Naive B cell (primary cell): ENCODE results near the gene FAM43B. TPM values are rescaled to one million over a fixed set of nuclear protein-coding genes. Genes with fewer than 3 reads are reported as not detected.
"Not testable (repeated sequence)": the region's sequence is repeated elsewhere in the genome, so short reads cannot be mapped to it uniquely, and the experiment has no call there.

Experiments used
- ATAC-seq, 2 donors: fragments of 150-1000 bp; cut with Tn5 transposase; 2 replicates each; pipeline ENCODE4 v1.10.0; 2021; ENCODE audit warnings: low read depth in 2 of 2, mild to moderate bottlenecking in 2 of 2, moderate library complexity in 2 of 2
- DNase-seq: peaks from one replicate; pipeline ENCODE4 v3.0.0; 2022
- H3K27ac Mint-ChIP-seq, 6 donors: one replicate each; pipeline ENCODE4 v1.8.0; 2020 to 2022; ENCODE audit warnings: mild to moderate bottlenecking in 6 of 6, mixed read lengths in 6 of 6, moderate library complexity in 5 of 6, inconsistent platforms in 2 of 6
- H3K27me3 Mint-ChIP-seq, 3 donors: one replicate each; pipeline ENCODE4 v1.8.0; 2021 to 2022; ENCODE audit warnings: mixed read lengths in 3 of 3, mild to moderate bottlenecking in 1 of 3
- H3K36me3 Mint-ChIP-seq, 2 donors: one replicate each; pipeline ENCODE4 v1.8.0; 2020 to 2022; ENCODE audit warnings: mixed read lengths in 2 of 2, inconsistent platforms in 1 of 2, mild to moderate bottlenecking in 1 of 2
- H3K4me1 Mint-ChIP-seq, 3 donors: one replicate each; pipeline ENCODE4 v1.8.0; 2020 to 2022; ENCODE audit warnings: mixed read lengths in 3 of 3, inconsistent platforms in 1 of 3, mild to moderate bottlenecking in 1 of 3, moderate library complexity in 1 of 3
- H3K4me3 Mint-ChIP-seq, 8 donors: one replicate each; pipeline ENCODE4 v1.8.0; 2020 to 2022; ENCODE audit warnings: mild to moderate bottlenecking in 8 of 8, mixed read lengths in 8 of 8, moderate library complexity in 8 of 8, inconsistent platforms in 2 of 8
- H3K9me3 Mint-ChIP-seq, 7 donors: one replicate each; pipeline ENCODE4 v1.8.0; 2020 to 2022; ENCODE audit warnings: mixed read lengths in 7 of 7, mild to moderate bottlenecking in 5 of 7, inconsistent platforms in 2 of 7, moderate library complexity in 1 of 7
- polyA plus RNA-seq, 6 donors: library from polyadenylated mRNA; unstranded; fragments of 300-500 nt; fragmentation: Illumina TruSeq; gene quantifications; one replicate each; pipeline ENCODE4 v1.2.3, GENCODE V29; 2021; ENCODE audit warnings: low read depth in 6 of 6

The FAM43B gene, protein sequence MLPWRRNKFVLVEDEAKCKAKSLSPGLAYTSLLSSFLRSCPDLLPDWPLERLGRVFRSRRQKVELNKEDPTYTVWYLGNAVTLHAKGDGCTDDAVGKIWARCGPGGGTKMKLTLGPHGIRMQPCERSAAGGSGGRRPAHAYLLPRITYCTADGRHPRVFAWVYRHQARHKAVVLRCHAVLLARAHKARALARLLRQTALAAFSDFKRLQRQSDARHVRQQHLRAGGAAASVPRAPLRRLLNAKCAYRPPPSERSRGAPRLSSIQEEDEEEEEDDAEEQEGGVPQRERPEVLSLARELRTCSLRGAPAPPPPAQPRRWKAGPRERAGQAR
- polyA plus RNA-seq = not detected

GRCh38 chr1:20551945-20552727, at the start of gene FAM43B:
Gene FAM43B, plus strand, starts transcription at chr1:20552573. Its CDS starts 401 bp downstream, at chr1:20552974.
- Mint-ChIP-seq H3K4me1 (peaks cover 0 to 9% (median 7%) of the 10 kb centered on the region in 3 donors), H3K27ac (no peak within 1 kb of the TSS), H3K4me3 (peak within 1 kb of the TSS in 1 of 8 donors; percentile 40), H3K9me3 (peaks cover 0 to 4% (median 0%) of the 10 kb centered on the region in 7 donors), H3K27me3 (peaks cover 32 to 36% (median 32%) of the 10 kb centered on the region in 3 donors), H3K36me3 (no peaks in the 10 kb centered on the region)
- no peak for ATAC-seq
- no peak for DNase-seq

DNA sequence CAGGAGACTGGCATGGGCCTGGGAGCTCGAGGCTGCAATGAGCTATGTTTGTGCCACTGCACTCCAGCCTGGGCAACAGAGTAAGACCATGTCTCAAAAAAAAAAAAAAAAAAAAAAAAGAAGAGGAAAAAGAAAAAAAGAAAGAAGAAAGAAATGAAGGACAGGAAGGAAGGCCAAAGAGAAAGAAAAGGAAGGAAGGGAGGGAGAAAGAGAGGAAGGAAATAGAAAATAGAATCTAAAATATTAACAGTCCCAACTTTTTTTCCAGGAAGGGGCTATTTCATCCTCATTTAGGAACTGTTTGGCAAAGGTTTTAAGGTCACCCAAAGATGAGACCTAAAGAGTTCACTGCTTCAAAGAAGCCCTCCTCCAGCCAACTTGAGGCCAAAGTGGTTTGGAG, 46.9 kb upstream of the FAM43B start:
- Mint-ChIP-seq H3K4me1 (peaks cover 13 to 28% (median 25%) of the 10 kb centered on the region in 3 donors), H3K36me3 (peaks cover 5 to 7% of the 10 kb centered on the region in 2 donors), H3K27ac (peak overlapping the region in 1 of 6 donors; percentile 58), H3K9me3 (no peaks in the 10 kb centered on the region), H3K27me3 (no peaks in the 10 kb centered on the region), H3K4me3 (peak overlapping the region in 3 of 8 donors; percentile 40 to 88 (median 65))
- ATAC-seq (no peak), DNase-seq (no peak)

GRCh38 chr1:20507248-20507563, 45.2 kb upstream of the FAM43B start:
- Mint-ChIP-seq H3K27ac (peak overlapping the region; percentile 91 to 98 (median 96)), H3K4me3 (peak overlapping the region; percentile 81 to 96 (median 92)), H3K27me3 (peaks cover 0 to 8% (median 6%) of the 10 kb centered on the region in 3 donors), H3K36me3 (peaks cover 0 to 7% of the 10 kb centered on the region in 2 donors), H3K9me3 (no peaks in the 10 kb centered on the region), H3K4me1 (peaks cover 13 to 28% (median 25%) of the 10 kb centered on the region in 3 donors)
- no peak for DNase-seq
- ATAC-seq = peak; percentile 35 to 40

GRCh38 chr1:20507564-20508410, 44.6 kb upstream of the FAM43B start, which contains the start of gene MUL1:
Gene MUL1, minus strand, starts transcription at chr1:20508151. Its CDS starts 127 bp downstream, at chr1:20508024.
- H3K4me3 Mint-ChIP-seq = peak within 1 kb of the TSS; percentile 81 to 96 (median 92)
- H3K27ac Mint-ChIP-seq = peak within 1 kb of the TSS; percentile 91 to 98 (median 96)
- H3K4me1 Mint-ChIP-seq = peaks cover 13 to 28% (median 25%) of the 10 kb centered on the region in 3 donors
- DNase-seq = peak; percentile 91
- H3K27me3 Mint-ChIP-seq = peaks cover 0 to 11% (median 9%) of the 10 kb centered on the region in 3 donors
- peak; percentile 97 for ATAC-seq
- peaks cover 0 to 7% of the 10 kb centered on the region in 2 donors for H3K36me3 Mint-ChIP-seq
- no peaks in the 10 kb centered on the region for H3K9me3 Mint-ChIP-seq

DNA sequence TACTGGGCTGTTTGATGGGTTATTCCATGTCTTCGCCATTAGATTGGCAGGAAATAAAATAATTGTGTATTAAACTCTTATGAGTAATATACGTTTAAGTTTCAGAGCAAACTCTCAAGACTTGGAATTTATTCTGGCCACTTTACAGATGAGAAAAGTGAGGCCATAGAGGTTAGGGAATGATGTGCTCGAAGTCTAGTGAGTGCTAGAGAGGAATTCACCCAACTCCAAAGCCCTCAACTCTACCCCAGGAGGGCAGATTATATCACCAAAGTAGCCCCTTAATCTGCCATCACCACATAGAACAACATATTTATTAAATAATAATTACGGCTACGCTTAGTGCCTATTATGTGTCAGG, 44.0 kb upstream of the FAM43B start:
- Mint-ChIP-seq H3K9me3 (no peaks in the 10 kb centered on the region), H3K27ac (peak overlapping the region; percentile 91 to 98 (median 96)), H3K36me3 (peaks cover 0 to 7% of the 10 kb centered on the region in 2 donors), H3K4me1 (peaks cover 13 to 28% (median 25%) of the 10 kb centered on the region in 3 donors), H3K4me3 (peak overlapping the region; percentile 81 to 96 (median 92)), H3K27me3 (peaks cover 0 to 17% (median 15%) of the 10 kb centered on the region in 3 donors)
- no peak for ATAC-seq
- no peak for DNase-seq

DNA sequence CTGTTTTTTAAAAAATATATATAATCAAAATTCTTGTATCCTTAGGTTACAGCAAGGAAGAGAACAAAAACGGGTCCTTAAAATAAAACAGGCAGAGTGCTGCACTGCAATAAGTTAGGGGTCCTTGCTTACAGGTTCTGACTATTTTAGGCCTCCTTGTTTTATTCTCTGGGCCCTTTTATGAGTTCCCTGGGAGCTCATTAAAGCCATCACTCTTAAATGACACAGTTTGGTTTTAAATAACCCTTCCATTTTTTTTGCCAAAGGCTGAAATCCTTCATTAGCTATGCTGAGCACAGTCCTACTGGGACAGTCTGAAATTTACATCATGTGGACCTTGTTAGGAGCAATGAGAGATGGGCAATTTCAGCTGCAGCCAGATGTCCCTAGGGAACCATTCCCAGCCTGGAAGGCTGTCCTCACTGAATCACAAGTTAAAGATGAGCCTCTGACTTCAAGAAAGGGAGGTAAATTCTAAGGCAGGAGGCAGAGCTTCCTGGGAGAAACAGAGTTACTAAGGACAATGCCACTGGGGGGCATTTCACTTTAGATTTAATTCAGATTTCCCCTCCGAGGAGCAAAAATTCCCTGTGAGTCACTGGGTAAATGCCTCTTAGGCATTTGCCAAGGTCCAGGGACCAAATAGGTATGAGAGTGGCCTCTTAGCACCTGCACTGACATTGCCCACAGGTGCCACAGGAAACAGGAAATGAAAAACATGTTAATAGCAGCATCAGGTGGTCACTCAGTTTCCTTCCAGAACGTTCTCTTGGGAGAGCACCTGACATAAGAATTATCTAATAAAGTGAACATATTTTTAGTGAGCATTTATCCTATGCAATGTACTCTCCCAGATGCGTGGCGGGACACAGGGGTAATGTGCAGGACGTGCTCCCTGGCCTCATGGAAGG, 40.6 kb upstream of the FAM43B start:
- Mint-ChIP-seq H3K4me3 (peak overlapping the region in 1 of 8 donors; percentile 24), H3K36me3 (no peaks in the 10 kb centered on the region), H3K27ac (no peak overlapping the region), H3K27me3 (peaks cover 9 to 37% (median 20%) of the 10 kb centered on the region in 3 donors), H3K9me3 (no peaks in the 10 kb centered on the region), H3K4me1 (peaks cover 7 to 12% (median 9%) of the 10 kb centered on the region in 3 donors)
- ATAC-seq (no peak), DNase-seq (no peak)

- not testable (repeated sequence) for H3K27ac Mint-ChIP-seq, ATAC-seq, H3K4me1 Mint-ChIP-seq, DNase-seq, H3K36me3 Mint-ChIP-seq, H3K9me3 Mint-ChIP-seq
- Mint-ChIP-seq H3K27me3 (peaks cover 25 to 67% (median 26%) of the 10 kb centered on the region in 3 donors), H3K4me3 (peak overlapping the region in 1 of 8 donors; percentile 41)
Observed at GRCh38 chr1:20519609-20520262, 32.6 kb upstream of the FAM43B start.

- ATAC-seq (peak; percentile 30 to 49), DNase-seq (peak; percentile 47)
- H3K27me3 Mint-ChIP-seq = peaks cover 32 to 62% (median 35%) of the 10 kb centered on the region in 3 donors
- H3K9me3 Mint-ChIP-seq = no peaks in the 10 kb centered on the region
- H3K4me3 Mint-ChIP-seq = peak overlapping the region in 1 of 8 donors; percentile 22
- H3K27ac Mint-ChIP-seq = peak overlapping the region in 1 of 6 donors; percentile 44
- H3K4me1 Mint-ChIP-seq = peaks cover 0 to 6% (median 4%) of the 10 kb centered on the region in 3 donors
- no peaks in the 10 kb centered on the region for H3K36me3 Mint-ChIP-seq
Observed at GRCh38 chr1:20521960-20522861, 30.2 kb upstream of the FAM43B start.

- no peaks in the 10 kb centered on the region for H3K36me3 Mint-ChIP-seq
- H3K27ac Mint-ChIP-seq = no peak overlapping the region
- H3K4me1 Mint-ChIP-seq = peaks cover 0 to 6% (median 4%) of the 10 kb centered on the region in 3 donors
- ATAC-seq (no peak), DNase-seq (no peak)
- no peaks in the 10 kb centered on the region for H3K9me3 Mint-ChIP-seq
- no peak overlapping the region for H3K4me3 Mint-ChIP-seq
- peaks cover 50 to 74% (median 67%) of the 10 kb centered on the region in 3 donors for H3K27me3 Mint-ChIP-seq
Observed at GRCh38 chr1:20526267-20526666, 26.1 kb upstream of the FAM43B start.

DNA sequence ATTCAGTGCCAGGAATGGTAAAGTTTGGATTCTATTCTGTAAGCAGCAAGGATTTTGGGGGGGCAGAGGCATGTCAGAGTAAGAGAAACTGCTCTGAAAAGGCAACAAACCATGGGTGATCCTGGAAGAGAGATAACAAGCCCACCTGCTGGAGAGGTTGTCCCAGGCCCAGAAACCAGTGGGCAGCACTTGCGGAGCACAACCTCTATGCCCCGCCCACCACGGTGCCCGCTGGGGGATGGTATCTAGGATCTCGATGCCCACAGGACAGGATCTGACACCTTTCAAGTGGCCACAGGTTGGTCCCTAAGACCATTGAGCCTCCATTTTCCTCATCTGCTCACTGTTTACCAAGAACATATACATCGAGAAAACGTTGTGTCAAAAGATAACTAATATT, 24.2 kb upstream of the FAM43B start:
- ATAC-seq = no peak

GRCh38 chr1:20530306-20530705, 22.1 kb upstream of the FAM43B start:
- no peak for DNase-seq
- Mint-ChIP-seq H3K9me3 (peaks cover 0 to 2% (median 0%) of the 10 kb centered on the region in 7 donors), H3K4me3 (no peak overlapping the region), H3K36me3 (no peaks in the 10 kb centered on the region), H3K27ac (no peak overlapping the region), H3K27me3 (peaks cover 63 to 83% (median 79%) of the 10 kb centered on the region in 3 donors), H3K4me1 (no peaks in the 10 kb centered on the region)
- no peak for ATAC-seq

More for the DNA sequence above, 24.2 kb upstream of the FAM43B start:
- Mint-ChIP-seq H3K4me3 (no peak overlapping the region), H3K4me1 (no peaks in the 10 kb centered on the region), H3K27ac (no peak overlapping the region), H3K27me3 (peaks cover 56 to 77% (median 74%) of the 10 kb centered on the region in 3 donors), H3K9me3 (peaks cover 0 to 2% (median 0%) of the 10 kb centered on the region in 7 donors), H3K36me3 (no peaks in the 10 kb centered on the region)
- no peak for DNase-seq
